ENCODE measurements around the gene KAT6B.
A peak's percentile ranks its signal among the peaks of the same experiment; 100 is the strongest.
"Not testable (repeated sequence)": the region's sequence is repeated elsewhere in the genome, so short reads cannot be mapped to it uniquely, and the experiment has no call there.

The KAT6B gene

DNA sequence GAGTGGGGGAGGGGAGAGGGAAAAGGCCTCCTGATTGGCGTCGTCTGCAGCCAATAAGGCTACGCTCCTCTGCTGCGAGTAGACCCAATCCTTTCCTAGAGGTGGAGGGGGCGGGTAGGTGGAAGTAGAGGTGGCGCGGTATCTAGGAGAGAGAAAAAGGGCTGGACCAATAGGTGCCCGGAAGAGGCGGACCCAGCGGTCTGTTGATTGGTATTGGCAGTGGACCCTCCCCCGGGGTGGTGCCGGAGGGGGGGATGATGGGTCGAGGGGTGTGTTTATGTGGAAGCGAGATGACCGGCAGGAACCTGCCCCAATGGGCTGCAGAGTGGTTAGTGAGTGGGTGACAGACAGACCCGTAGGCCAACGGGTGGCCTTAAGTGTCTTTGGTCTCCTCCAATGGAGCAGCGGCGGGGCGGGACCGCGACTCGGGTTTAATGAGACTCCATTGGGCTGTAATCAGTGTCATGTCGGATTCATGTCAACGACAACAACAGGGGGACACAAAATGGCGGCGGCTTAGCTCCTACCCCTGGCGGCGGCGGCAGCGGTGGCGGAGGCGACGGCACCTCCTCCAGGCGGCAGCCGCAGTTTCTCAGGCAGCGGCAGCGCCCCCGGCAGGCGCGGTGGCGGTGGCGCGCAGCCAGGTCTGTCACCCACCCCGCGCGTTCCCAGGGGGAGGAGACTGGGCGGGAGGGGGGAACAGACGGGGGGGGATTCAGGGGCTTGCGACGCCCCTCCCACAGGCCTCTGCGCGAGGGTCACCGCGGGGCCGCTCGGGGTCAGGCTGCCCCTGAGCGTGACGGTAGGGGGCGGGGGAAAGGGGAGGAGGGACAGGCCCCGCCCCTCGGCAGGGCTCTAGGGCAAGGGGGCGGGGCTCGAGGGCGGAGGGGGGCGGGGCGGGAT, at the start of gene KAT6B:
TSS of gene KAT6B (plus strand) at position 459 of the 903 bp plus-strand sequence. CDS start 16,258 bp downstream, outside the sequence.
- H2AFZ ChIP-seq (ENCODE audit: low read depth) = peak within 1 kb of the TSS; percentile 91
- peak within 1 kb of the TSS; percentile 76 for H3K9ac ChIP-seq
- no peaks in the 10 kb centered on the region for H3K27me3 ChIP-seq (ENCODE audit: insufficient read depth, low read depth)
- peak; percentile 34; the same call in 1 of the 2 replicates for TF ChIP-seq CTCF (conservative IDR thresholded peaks at IDR 0.05; ENCODE audit: low read depth, low read length)
- H3K79me2 ChIP-seq (ENCODE audit: insufficient read depth, low read depth) = peaks cover 31% of the 10 kb centered on the region
- peaks cover 17% of the 10 kb centered on the region for H3K4me1 ChIP-seq (ENCODE audit: low read depth, poor library complexity, severe bottlenecking)
- H3K27ac ChIP-seq = peak within 1 kb of the TSS; percentile 72
- H4K20me1 ChIP-seq (ENCODE audit: insufficient read depth) = no peaks in the 10 kb centered on the region
- no peak within 1 kb of the TSS for H3K4me3 ChIP-seq (IDR thresholded peaks at IDR 0.05; ENCODE audit: insufficient read depth, low read depth, low read length)
- peak within 1 kb of the TSS; percentile 91 for H3K4me2 ChIP-seq
- H3K36me3 ChIP-seq (ENCODE audit: insufficient read depth) = no peaks in the 10 kb centered on the region

DNA sequence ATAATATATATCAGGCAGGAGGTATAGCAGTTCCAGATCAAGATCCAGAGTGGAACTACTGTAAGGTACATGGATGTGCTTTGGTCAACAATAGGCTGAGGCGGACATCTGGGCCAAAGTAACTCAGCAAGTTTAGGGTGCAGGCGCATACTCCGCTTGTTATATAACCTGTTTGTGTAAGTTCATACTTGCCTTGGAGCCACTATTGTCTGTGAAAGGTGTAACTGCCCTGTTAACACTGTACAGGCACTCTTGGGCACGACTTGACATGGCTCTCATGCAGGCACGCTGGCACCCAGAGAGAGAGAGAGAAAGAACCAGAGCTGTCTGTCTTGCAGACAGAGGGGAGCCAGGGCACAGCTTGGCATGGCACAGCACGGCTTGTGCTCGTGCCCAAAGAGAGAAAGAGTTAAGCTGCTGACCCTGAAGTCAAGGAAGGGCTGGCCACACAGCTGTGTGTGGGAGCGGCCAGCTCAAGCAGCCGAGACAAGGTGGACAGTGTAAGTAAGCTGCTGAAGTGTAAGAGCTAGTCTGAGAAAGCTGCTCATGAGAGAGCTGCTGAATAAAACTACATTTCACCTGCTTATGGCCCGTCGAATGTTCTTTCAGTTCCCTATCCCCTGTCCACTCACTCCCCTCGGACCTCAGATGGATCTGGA, 47.8 kb upstream of the KAT6B start:
- TF ChIP-seq CTCF (conservative IDR thresholded peaks at IDR 0.05; ENCODE audit: low read depth, low read length) = no peak

GRCh38 chr10:74781870-74782269, 44.5 kb upstream of the KAT6B start:
- H3K4me1 ChIP-seq (ENCODE audit: low read depth, poor library complexity, severe bottlenecking); H3K27ac ChIP-seq; H3K4me2 ChIP-seq; H3K79me2 ChIP-seq (ENCODE audit: insufficient read depth, low read depth); H3K4me3 ChIP-seq (IDR thresholded peaks at IDR 0.05; ENCODE audit: insufficient read depth, low read depth, low read length); H3K36me3 ChIP-seq (ENCODE audit: insufficient read depth); H4K20me1 ChIP-seq (ENCODE audit: insufficient read depth); H3K27me3 ChIP-seq (ENCODE audit: insufficient read depth, low read depth); H2AFZ ChIP-seq (ENCODE audit: low read depth); H3K9ac ChIP-seq: not testable (repeated sequence)

More for the DNA sequence above, 47.8 kb upstream of the KAT6B start:
- no peak overlapping the region for H3K9ac ChIP-seq
- no peak overlapping the region for H3K4me2 ChIP-seq
- peaks cover 12% of the 10 kb centered on the region for H3K4me1 ChIP-seq (ENCODE audit: low read depth, poor library complexity, severe bottlenecking)
- no peak overlapping the region for H3K4me3 ChIP-seq (IDR thresholded peaks at IDR 0.05; ENCODE audit: insufficient read depth, low read depth, low read length)
- H3K36me3 ChIP-seq (ENCODE audit: insufficient read depth) = no peaks in the 10 kb centered on the region
- H3K27ac ChIP-seq = no peak overlapping the region
- no peaks in the 10 kb centered on the region for H3K27me3 ChIP-seq (ENCODE audit: insufficient read depth, low read depth)
- H2AFZ ChIP-seq (ENCODE audit: low read depth) = no peak overlapping the region
- H4K20me1 ChIP-seq (ENCODE audit: insufficient read depth) = no peaks in the 10 kb centered on the region
- H3K79me2 ChIP-seq (ENCODE audit: insufficient read depth, low read depth) = no peaks in the 10 kb centered on the region

- H3K36me3 ChIP-seq (ENCODE audit: insufficient read depth) = no peaks in the 10 kb centered on the region
- no peak for TF ChIP-seq CTCF (conservative IDR thresholded peaks at IDR 0.05; ENCODE audit: low read depth, low read length)
- no peak overlapping the region for H3K27ac ChIP-seq
- H3K79me2 ChIP-seq (ENCODE audit: insufficient read depth, low read depth) = no peaks in the 10 kb centered on the region
- no peak overlapping the region for H3K4me2 ChIP-seq
- H3K4me3 ChIP-seq (IDR thresholded peaks at IDR 0.05; ENCODE audit: insufficient read depth, low read depth, low read length) = no peak overlapping the region
- no peak overlapping the region for H3K9ac ChIP-seq
- H2AFZ ChIP-seq (ENCODE audit: low read depth) = no peak overlapping the region
- no peaks in the 10 kb centered on the region for H3K4me1 ChIP-seq (ENCODE audit: low read depth, poor library complexity, severe bottlenecking)
- H4K20me1 ChIP-seq (ENCODE audit: insufficient read depth) = no peaks in the 10 kb centered on the region
- H3K27me3 ChIP-seq (ENCODE audit: insufficient read depth, low read depth) = no peaks in the 10 kb centered on the region
Observed at GRCh38 chr10:74784462-74784861, 41.9 kb upstream of the KAT6B start.

Measured in KMS-11 (cell line).